GM12872 (cell line): ENCODE results near the gene PLEKHG5.

Source experiments
- TF ChIP-seq, protein P1 (sequence below): IDR thresholded peaks from 3 replicates; pipeline ENCODE4 v1.5.1; 2011; ENCODE audit warnings: low read depth, mild to moderate bottlenecking, low read length, moderate library complexity; ENCODE audit not compliant: insufficient read depth

The PLEKHG5 gene, protein sequence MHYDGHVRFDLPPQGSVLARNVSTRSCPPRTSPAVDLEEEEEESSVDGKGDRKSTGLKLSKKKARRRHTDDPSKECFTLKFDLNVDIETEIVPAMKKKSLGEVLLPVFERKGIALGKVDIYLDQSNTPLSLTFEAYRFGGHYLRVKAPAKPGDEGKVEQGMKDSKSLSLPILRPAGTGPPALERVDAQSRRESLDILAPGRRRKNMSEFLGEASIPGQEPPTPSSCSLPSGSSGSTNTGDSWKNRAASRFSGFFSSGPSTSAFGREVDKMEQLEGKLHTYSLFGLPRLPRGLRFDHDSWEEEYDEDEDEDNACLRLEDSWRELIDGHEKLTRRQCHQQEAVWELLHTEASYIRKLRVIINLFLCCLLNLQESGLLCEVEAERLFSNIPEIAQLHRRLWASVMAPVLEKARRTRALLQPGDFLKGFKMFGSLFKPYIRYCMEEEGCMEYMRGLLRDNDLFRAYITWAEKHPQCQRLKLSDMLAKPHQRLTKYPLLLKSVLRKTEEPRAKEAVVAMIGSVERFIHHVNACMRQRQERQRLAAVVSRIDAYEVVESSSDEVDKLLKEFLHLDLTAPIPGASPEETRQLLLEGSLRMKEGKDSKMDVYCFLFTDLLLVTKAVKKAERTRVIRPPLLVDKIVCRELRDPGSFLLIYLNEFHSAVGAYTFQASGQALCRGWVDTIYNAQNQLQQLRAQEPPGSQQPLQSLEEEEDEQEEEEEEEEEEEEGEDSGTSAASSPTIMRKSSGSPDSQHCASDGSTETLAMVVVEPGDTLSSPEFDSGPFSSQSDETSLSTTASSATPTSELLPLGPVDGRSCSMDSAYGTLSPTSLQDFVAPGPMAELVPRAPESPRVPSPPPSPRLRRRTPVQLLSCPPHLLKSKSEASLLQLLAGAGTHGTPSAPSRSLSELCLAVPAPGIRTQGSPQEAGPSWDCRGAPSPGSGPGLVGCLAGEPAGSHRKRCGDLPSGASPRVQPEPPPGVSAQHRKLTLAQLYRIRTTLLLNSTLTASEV

GRCh38 chr1:6491480-6491962 is at the start of gene PLEKHG5:
Gene PLEKHG5 (minus strand): TSS chr1:6491667. CDS start chr1:6477571, 14,096 bp downstream.
- TF ChIP-seq, protein P1, sequence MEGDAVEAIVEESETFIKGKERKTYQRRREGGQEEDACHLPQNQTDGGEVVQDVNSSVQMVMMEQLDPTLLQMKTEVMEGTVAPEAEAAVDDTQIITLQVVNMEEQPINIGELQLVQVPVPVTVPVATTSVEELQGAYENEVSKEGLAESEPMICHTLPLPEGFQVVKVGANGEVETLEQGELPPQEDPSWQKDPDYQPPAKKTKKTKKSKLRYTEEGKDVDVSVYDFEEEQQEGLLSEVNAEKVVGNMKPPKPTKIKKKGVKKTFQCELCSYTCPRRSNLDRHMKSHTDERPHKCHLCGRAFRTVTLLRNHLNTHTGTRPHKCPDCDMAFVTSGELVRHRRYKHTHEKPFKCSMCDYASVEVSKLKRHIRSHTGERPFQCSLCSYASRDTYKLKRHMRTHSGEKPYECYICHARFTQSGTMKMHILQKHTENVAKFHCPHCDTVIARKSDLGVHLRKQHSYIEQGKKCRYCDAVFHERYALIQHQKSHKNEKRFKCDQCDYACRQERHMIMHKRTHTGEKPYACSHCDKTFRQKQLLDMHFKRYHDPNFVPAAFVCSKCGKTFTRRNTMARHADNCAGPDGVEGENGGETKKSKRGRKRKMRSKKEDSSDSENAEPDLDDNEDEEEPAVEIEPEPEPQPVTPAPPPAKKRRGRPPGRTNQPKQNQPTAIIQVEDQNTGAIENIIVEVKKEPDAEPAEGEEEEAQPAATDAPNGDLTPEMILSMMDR, result no peak

- TF ChIP-seq, protein P1, result no peak
Observed at GRCh38 chr1:6538956-6539355, 47.5 kb upstream of the PLEKHG5 start.

GRCh38 chr1:6536291-6536690 is 44.8 kb upstream of the PLEKHG5 start:
- TF ChIP-seq, protein P1, result no peak

- TF ChIP-seq, protein P1, result no peak
Observed at GRCh38 chr1:6535214-6535613, 43.7 kb upstream of the PLEKHG5 start.

DNA sequence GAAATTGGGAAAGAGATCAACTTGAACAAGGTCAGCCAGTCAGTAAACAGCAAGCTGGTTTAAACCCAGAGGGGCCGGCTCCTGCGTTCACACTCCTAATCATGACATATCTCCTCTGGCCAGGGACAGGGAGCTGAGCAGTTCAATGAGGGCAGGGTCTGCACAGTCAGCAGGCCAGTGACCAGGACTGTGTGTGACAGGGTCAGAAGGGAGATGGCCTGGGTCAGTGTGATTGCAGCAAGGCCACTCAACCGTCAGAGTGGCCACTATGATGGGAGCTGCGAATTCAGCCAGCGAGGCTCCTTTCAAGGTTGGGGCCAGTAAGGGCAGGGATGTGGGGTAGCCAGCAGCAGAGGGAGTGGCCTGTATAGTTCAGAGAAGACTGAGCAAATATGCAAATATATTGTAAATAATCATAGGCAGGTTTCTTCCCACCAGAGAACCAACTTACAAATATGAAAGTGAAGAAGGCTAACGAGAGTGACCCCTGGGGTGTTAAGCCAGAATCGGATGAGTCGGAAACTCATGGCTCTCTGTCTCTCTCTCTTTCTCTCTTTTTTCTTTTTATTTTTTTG is 42.9 kb upstream of the PLEKHG5 start:
- TF ChIP-seq, protein P1, result no peak

DNA sequence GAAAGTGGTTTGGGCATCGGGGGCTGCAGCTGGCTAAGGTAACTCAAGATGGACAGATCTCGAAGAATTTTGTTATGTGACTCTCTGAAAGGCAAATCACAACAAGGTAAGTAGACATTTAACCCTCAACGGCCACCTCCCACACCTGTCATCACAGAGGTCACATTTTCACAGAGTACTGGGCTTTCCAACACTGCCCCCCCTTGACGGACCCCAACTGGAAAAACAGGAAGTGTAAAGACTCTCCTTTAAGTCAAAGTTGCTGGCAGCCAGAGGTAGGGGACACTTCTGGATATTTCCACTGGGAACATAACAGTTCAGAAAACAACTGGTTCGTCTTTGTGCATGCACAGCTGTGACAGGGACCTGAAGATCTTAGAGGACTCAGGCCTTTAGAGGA is 40.5 kb upstream of the PLEKHG5 start:
- TF ChIP-seq, protein P1, result no peak
